Measurements from ENCODE around the gene RNPEPL1.
"Not testable (repeated sequence)": the region's sequence is repeated elsewhere in the genome, so short reads cannot be mapped to it uniquely, and the experiment has no call there.

Gene RNPEPL1

GRCh38 chr2:240567872-240568677 is at the start of gene RNPEPL1:
RNPEPL1 (plus strand) TSS chr2:240568484; CDS start chr2:240568587, 103 bp downstream.
- DNase-seq: peak; percentile 63 to 65

- no peak for DNase-seq
Observed at GRCh38 chr2:240518981-240519380, 49.3 kb upstream of the RNPEPL1 start.

- DNase-seq: no peak
Observed at GRCh38 chr2:240519396-240520129, 48.7 kb upstream of the RNPEPL1 start.

- no peak for DNase-seq
Observed at GRCh38 chr2:240520130-240520973, 47.9 kb upstream of the RNPEPL1 start.

- no peak for DNase-seq
Observed at GRCh38 chr2:240520974-240521350, 47.3 kb upstream of the RNPEPL1 start.

GRCh38 chr2:240521885-240522284 is 46.4 kb upstream of the RNPEPL1 start:
- not testable (repeated sequence) for DNase-seq

- no peak for DNase-seq
Observed at GRCh38 chr2:240522406-240522805, 45.9 kb upstream of the RNPEPL1 start.

- no peak for DNase-seq
Observed at GRCh38 chr2:240523451-240524281, 44.6 kb upstream of the RNPEPL1 start.

GRCh38 chr2:240524963-240525718 is 43.1 kb upstream of the RNPEPL1 start:
- DNase-seq: no peak

GRCh38 chr2:240525802-240526201 is 42.5 kb upstream of the RNPEPL1 start:
- DNase-seq: no peak

- no peak for DNase-seq
Observed at GRCh38 chr2:240526521-240526920, 41.8 kb upstream of the RNPEPL1 start.

- no peak for DNase-seq
Observed at GRCh38 chr2:240527153-240527750, 41.0 kb upstream of the RNPEPL1 start.

GRCh38 chr2:240528406-240529040 is 39.8 kb upstream of the RNPEPL1 start:
- no peak for DNase-seq

GRCh38 chr2:240529344-240529999 is 38.8 kb upstream of the RNPEPL1 start:
- DNase-seq: no peak

- no peak for DNase-seq
Observed at GRCh38 chr2:240530181-240530580, 38.1 kb upstream of the RNPEPL1 start.

- DNase-seq: no peak
Observed at GRCh38 chr2:240531038-240531437, 37.2 kb upstream of the RNPEPL1 start.

- no peak for DNase-seq
Observed at GRCh38 chr2:240532031-240532775, 36.1 kb upstream of the RNPEPL1 start.

- DNase-seq: no peak
Observed at GRCh38 chr2:240538031-240538780, 30.1 kb upstream of the RNPEPL1 start.

All from CD4-positive, alpha-beta T cell treated with Interleukin-1 beta for 1 hour (primary cell).